NCI-H526 (cell line): ENCODE results near the gene SLC16A13.
"Not testable (repeated sequence)": the region's sequence is repeated elsewhere in the genome, so short reads cannot be mapped to it uniquely, and the experiment has no call there.

ENCODE experiments used
- DNase-seq, 2 experiments: peaks; one replicate each; lab custom pipeline; 2025; lab: John Stamatoyannopoulos, UW

The SLC16A13 gene

DNA sequence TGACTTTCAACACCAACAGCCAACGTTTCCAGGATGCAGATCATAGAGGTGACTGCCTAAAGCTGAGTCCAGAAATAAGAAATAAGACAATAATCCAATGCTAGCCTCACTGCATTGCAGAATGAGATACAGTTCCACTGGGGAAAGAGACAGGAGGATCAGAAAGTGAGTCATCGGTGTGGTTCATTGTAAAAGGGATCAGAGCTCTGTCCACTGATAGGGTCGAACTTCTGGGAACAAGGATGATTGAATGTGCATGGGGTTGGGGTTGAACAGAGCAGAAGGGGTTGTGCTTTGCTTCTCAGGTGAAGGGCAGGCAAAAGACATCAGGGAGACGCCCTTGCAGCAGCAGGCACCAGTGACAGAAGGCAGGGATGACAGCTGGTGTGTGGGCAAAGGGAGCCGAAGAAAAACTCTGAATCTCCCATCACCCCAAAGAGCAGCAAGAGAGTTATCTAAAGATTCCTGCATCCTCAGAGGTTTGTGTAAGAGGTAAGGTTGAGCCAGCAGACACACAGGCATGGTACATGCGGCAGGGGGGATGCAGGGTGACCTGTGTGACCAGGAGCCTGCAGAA, 27.8 kb downstream of the SLC16A13 start:
- no peak for DNase-seq

DNA sequence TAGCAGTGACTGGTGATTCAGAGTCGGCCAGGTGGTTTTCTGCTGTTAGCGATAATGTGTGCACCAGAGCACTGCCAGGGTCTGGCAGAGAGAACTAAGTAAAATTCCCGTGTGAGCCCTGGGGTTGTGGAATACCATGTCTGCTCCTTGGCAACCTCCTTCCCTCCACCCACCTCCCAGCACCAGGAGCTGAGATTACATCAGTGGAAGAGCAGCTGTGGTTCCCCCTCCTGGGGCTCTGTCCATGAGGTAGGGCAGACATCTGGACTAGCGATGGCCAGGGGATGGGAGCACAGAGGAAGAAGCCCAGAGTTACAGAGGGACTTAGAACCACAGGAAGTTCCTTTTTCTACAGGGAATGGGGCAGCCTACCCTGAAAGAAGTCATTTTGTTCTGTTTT, 28.4 kb downstream of the SLC16A13 start:
- no peak for DNase-seq

DNA sequence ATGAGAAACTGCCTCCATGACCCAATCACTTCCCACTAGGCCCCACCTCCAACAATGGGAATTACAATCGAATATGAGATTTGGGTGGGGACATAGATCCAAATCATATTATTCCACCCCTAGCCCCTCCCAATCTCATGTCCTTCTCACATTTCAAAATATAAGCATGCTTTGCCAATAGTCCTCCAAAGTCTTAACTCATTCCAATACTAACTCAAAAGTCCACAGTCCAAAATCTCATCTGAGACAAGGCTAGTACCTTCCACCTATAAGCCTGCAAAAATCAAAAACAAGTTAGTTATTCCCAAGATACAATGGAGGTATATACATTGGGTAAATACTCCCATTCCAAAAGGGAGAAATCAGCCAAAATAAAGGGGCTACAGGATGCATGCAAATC, 31.4 kb downstream of the SLC16A13 start:
- DNase-seq, result no peak

DNA sequence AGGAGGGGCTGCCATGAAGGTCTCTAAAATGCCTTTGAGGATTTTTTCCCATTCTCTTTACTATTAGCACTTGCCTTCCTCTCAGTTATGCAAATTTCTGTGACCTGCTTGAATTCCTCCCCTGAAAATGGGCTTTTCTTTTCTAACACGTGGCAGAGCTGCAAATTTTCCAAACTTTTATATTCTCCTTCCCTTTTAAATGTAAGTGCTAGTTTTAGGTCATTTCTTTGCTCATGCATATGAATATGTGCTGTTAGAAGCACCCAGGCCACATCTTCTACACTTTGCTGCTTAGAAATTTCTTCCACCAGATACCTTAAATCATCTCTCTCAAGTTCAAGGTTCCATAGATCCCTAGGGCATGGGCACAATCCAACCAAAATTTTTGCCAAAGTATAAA, 32.5 kb downstream of the SLC16A13 start:
- no peak for DNase-seq

DNA sequence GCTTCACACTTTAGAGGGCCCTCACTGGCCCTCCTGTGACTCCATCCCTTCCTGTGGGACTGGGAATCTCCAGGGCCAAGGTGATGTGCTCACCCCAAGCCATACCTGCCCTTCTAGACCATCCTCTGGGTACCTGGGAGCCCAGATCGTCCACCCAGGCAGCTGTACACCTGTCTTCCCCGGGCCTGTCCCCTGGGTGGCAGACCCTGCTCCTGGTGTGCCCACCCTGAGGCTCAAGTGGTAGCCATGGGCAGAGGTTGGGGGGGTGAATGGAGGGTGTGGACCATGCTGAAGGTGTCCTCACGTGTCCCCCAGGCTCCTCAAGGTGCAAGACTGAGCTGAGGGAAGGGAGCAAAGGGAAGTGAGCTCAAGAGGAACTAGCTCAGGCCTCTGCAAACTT, 34.9 kb downstream of the SLC16A13 start:
- DNase-seq, result no peak

DNA sequence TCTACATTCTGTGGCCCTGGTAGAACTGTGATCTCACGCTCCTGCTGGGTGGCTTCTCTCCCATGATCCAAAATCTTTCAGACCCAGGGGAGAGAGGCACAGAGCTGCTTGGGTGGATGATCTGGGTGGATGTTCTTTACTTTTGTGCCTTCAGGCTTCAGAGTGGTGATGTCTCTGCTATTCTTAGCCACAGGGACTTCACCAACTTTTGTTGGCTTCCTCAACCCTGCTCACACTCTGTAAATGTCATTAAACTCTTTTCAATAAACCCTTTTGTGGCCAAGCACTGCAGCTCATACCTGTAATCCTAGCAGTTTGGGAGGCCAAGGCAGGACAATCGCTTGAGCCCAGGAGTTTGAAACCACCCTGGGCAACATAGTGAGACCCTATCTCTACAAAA, 36.6 kb downstream of the SLC16A13 start:
- DNase-seq, result no peak

DNA sequence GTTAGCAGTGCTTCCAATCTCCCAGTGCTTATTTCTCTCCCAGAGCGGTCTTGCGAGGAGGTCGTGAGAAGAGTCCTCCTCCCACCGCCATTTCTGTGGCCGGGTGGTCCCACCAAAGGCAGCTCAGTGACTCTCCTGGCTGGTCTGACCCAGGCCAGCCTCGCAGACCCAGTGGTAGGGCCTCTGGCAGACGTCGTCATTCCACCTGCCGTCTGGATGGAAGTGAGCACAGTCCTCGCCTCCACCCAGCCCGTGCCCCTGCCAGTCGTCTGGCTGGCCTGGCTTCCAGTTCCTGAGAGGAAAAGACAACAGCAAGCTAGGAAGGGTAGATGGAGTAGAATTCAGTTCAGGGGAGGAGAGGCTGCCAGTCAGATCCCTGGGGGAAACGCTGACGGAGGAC, 39.1 kb downstream of the SLC16A13 start:
- no peak for DNase-seq

DNA sequence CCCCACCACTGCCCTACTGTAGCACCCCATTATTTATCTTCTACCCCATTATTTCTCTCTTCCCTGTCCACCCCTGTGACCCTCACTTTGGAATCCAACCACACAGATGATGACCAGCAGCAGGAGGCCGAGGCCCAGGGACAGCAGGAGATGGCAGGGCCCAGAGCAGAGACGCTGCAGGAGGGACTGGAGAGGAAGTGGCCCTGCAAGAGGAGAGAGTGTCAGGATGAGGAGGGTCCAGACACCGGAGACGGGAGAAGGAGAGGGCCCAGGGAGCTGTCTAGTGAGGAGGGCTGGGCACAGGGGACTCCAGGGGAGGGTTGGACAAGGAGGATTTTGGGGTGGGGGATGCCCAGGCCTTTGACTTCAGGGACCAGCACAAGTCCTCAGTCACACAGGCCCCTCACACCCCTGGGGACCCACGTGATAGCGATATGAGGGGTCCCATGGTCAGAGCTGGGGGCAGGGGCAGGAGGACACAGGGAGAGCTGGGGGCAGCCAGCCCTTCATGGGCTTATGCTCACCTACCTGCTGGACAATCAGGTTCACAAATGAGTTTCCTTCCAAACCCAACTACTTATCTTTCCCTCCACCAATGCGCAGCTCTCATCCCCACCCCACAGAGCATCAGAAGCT, 42.2 kb downstream of the SLC16A13 start:
- DNase-seq, result no peak

DNA sequence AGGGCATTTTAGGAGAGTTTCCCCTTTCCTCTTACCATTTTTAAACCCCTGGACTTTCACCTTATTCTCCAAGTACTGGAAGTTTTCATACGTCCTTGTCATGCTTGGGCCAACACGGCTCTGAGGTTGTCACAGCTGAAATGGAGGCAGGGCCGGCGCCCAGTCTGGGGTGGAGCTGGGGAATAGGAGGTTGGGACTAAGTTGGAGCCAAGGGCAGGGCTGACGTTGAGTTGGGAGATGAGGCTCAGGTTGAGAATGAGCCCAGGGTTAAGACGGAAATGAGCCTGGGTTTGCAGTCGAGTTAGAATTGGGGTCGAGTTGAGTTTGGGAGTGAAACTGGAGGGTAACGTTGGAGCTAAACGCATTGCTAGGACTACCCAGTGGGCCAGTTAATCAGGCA, 42.9 kb downstream of the SLC16A13 start:
- DNase-seq, result no peak

DNA sequence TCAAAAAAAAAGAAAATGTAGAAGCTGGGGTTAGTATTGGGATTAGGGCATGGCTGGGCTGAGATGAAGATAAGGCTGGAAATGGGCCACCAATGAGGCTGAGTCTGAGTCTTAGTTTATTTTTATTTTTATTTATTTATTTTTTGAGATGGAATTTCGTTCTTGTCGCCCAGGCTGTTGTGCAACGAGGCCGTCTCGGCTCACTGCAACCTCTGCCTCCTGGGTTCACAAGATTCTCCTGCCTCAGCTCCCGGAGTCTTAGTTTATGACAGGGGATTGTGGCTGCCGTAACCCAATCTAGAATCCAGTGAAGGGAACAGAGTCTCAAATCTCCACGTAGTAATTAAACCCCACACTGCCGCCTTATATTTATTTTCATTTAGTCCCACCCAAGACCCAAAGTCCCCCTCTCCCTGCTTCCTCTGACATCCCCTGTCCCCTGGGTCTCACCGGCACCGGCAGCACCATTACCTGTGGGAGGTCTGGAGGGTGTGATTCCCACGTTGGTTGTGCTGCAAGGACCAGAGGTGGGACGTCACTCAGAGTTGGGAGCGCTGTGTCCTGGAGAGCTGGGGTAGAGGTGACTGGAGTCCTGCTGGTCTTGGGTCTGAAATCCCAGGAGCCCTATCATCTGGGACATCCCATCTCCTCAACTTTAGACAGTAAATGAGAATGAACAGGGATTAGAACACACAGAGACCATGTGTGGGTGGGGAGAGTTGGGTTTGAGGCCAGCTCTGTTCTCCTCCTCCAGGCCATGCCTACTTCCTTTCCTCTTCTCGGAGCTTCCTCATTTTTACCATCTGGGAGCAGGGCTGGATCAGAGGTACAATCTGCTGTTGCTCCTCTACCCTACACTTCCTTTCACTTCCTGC, 44.0 kb downstream of the SLC16A13 start, which contains the start of gene CLEC10A:
TSS of gene CLEC10A (minus strand) at position 671 of the 875 bp plus-strand sequence. CDS start 1,439 bp downstream, outside the sequence.
- DNase-seq, result no peak

DNA sequence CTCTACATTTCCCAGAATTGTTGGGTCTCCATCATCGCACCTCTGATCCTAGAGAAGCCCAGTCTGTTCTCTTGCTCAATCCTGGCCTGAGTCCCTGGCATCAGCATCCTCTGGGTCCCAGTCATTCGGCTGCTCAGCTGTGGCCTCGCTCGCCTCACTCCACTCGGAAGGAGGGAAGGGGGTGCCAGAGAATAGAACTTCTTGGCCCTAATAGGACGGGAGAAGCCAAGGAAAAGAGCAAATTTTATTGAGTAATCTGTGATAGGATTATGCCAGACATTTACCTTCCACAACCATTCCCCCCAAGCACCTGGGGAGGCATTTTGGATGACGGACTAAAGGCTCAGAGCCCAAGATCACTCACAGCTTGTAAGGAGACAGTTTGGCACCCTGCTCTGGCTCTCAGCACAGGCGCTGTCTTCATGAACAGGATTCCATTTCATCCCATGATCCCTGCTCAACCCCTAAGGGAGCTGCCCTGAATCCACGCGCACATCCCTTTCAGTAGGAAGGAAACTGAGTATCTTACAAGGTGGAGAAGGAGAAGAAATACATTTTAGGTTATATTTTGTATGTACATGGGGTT, 44.7 kb downstream of the SLC16A13 start:
- DNase-seq, result no peak

DNA sequence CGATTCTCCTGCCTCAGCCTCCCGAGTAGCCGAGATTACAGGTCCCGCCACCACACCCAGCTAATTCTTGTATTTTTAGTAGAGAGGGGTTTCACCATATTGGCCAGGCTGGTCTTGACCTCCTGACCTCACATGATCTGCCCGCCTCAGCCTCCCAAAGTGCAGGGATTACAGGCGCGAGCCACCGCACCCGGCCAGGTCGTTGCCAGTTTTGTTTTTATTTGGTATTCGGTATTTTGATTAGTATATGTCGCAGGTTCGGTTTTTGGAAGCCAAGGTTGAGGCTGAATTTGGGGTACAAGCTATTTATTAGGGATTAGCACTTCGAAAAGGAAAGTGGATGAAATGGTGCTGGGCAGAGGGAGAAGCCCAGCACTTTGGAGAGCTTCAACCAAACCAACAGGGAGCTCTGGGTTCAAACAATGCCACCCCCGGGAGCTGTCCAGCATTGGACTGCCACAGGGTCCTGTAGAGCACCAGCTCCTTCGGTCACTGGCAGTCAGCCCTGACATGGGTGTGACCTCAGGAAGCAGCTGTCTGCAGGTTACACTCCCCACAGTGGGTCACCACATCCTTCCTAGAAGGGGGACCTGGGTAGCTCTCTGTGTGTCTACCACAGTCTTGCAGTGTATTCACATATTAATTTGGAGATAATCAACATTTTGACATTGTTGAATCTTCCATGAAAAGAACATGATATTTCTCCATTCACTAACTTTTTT, 45.7 kb downstream of the SLC16A13 start:
- no peak for DNase-seq

DNA sequence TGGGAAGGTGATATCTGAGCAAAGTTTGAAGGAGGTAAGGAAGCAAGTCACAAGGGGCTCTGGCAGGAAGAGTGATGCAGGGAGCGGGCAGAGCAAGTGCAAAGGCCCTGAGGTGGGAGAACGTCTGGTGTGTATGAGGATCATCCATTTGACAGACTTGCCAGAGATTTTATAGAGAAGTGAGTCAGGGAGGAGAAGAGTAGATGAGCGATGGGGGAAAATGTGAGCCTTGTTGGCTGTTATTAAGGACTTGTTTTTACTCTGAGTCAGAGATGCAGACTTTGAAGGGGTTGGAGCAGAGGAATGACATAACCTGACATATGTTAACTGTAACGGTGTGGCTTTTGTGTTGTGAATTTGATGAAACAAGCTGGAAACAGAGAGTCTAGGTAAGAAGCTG, 47.8 kb downstream of the SLC16A13 start:
- no peak for DNase-seq

DNA sequence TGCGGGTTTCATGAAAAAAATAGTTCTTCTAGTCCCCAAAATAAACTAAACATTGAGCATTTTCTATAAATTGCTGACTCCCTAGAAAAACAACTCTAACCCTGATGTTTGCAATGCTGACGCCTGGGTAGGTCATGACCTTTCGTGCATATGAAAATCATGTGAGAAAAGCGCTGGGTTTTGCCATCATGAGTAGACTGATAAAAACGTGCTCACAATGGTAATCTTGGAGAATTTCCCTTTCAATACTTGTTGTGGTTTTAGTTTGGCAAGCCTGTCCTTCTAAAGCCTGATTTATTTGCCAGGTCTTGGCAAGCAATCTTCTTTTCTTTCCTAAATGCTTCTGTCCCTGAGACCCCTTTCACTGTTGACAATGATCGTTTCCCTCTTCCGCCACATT, 48.3 kb downstream of the SLC16A13 start:
- no peak for DNase-seq

DNA sequence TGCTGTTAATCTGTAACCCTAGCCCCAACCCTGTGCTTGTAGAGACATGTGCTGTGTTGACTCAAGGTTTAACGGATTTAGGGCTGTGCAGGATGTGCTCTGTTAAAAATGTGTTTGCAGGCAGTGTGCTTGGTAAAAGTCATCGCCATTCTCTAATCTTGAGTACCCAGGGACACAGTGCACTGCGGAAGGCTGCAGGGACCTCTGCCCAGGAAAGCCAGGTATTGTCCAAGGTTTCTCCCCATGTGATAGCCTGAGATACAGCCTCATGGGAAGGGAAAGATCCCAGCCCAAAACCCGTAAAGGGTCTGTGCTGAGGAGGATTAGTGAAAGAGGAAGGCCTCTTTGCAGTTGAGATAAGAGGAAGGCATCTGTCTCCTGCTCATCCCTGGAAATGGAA, 52.6 kb downstream of the SLC16A13 start:
- DNase-seq, result not testable (repeated sequence)

DNA sequence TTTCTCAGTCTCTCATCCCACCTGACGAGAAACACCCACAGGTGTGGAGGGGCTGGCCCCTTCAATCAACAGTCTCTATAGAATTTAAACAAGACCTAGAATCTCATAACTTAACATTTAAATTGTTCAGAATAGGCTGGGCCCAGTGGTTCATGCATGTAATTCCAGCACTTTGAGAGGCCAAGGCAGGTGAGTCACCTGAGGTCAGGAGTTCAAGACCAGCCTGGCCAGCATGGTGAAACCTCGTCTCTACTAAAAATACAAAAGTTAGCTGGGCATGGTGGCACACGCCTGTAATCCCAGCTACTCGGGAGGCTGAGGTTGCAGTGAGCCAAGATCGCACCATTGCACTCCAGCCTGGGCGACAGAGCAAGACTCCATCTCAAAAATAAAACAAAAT, 53.8 kb downstream of the SLC16A13 start:
- DNase-seq, result not testable (repeated sequence)
